ENCODE data around the gene TUG1.

DNA sequence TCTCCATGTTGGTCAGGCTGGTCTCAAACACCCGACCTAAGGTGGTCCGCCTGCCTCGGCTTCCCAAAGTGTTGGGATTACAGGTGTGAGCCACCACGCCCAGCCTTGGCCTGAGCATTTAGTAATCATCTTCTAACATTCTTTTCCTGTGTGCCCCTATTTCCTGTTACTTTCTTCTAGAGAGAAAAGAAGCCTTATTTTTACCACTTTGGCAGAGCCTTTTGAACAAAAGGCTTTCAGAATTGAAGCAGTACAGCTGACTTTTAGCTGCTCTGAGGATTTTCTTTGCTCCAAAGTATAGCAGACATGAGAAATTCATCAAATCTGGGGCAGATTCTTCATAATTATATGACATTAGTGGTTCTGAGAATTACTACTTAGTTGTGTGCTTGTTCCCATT, 13.9 kb upstream of the TUG1 start:
- TF ChIP-seq, protein P1, sequence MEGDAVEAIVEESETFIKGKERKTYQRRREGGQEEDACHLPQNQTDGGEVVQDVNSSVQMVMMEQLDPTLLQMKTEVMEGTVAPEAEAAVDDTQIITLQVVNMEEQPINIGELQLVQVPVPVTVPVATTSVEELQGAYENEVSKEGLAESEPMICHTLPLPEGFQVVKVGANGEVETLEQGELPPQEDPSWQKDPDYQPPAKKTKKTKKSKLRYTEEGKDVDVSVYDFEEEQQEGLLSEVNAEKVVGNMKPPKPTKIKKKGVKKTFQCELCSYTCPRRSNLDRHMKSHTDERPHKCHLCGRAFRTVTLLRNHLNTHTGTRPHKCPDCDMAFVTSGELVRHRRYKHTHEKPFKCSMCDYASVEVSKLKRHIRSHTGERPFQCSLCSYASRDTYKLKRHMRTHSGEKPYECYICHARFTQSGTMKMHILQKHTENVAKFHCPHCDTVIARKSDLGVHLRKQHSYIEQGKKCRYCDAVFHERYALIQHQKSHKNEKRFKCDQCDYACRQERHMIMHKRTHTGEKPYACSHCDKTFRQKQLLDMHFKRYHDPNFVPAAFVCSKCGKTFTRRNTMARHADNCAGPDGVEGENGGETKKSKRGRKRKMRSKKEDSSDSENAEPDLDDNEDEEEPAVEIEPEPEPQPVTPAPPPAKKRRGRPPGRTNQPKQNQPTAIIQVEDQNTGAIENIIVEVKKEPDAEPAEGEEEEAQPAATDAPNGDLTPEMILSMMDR (IDR thresholded peaks at IDR 0.05) = no peak
- TF ChIP-seq POLR2A (IDR thresholded peaks at IDR 0.05) = no peak
